T-helper 2 cell treated with Interferon-gamma antibody and Interleukin-4, amounts not matched to agents 100 ng/mL and 5 ng/mL, for 36 hours (primary cell): ENCODE results near the gene SLC2A11. TPM values are rescaled to one million over a fixed set of nuclear protein-coding genes. Genes with fewer than 3 reads are reported as not detected.

Source experiments
- intact Hi-C: fragments of 100-400 bp; cut with micrococcal nuclease; formaldehyde crosslinking; loops from one replicate; pipeline ENCODE4 v1.15.1; 2023
- total RNA-seq: library from RNA; stranded (reverse); gene quantifications from 2 replicates; pipeline ENCODE4 v1.2.3, GENCODE V29; 2022

SLC2A11 gene
- total RNA-seq, 1 donor from 2014 or later = 7.3 TPM

DNA sequence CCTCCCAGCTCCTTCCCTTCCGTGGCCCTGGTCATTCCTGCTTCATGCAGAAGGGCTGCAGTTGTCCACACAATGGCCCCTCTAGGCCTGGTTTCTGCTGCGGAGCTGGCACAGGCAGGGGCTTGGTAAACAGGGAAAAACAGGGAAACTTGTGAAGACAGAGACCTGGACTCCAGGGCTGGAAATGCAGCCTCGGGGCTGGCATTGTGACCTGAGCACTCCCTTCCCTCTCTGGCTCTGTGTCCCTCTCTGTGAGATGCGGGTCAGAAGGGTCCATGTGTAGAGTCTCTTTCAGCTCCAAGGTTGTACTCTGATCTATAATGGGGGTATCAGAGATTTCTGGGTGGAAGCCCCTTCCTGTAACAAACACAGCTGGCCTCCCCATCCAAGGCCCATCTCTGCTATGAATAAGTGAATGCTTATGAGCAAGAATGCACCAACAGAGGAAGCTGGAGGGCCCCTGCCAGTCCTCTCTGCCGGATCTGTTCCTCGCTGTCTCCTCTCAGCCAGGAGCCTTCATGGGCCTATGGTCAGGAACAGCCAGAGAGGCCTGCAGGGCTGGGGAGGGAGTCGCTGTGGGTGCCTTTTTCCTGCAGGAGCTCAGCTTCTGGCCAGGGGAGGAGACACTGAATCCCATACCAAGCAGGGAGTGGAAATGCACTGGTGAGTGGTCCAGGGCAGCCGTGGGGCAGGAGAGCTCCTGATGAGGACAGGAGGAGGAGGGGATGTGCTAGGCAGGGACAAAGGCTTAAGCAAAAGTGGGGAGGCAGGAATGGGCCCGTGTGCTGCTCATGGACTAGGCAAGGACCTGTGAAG is 12.2 kb upstream of the SLC2A11 start:
- intact Hi-C loops = loop anchor here (5.0 to 10.0 kb wide), 2 partner anchors 221 to 303 kb away; no protein-coding TSS in a partner anchor

DNA sequence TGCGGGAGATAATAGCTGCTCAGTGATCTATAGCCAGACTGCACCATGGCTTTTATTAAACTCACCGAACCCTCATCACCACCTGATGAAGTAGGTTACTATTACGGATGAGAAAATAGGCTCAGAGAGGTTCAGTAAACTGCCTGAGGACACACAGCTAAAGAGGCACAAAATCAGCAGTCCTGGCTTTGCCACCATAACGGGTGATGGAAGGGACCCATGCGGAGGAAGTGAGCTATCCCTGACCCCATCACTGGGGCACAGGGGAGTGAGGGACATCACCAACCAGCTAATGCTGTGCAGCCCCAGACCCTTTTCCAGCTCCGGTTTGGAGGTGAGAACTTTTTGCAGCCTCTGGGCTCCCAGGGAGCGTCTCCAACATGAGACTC is 11.6 kb upstream of the SLC2A11 start:
- intact Hi-C loops = loop anchor here (5.0 to 10.0 kb wide), 2 partner anchors 221 to 304 kb away; no protein-coding TSS in a partner anchor

DNA sequence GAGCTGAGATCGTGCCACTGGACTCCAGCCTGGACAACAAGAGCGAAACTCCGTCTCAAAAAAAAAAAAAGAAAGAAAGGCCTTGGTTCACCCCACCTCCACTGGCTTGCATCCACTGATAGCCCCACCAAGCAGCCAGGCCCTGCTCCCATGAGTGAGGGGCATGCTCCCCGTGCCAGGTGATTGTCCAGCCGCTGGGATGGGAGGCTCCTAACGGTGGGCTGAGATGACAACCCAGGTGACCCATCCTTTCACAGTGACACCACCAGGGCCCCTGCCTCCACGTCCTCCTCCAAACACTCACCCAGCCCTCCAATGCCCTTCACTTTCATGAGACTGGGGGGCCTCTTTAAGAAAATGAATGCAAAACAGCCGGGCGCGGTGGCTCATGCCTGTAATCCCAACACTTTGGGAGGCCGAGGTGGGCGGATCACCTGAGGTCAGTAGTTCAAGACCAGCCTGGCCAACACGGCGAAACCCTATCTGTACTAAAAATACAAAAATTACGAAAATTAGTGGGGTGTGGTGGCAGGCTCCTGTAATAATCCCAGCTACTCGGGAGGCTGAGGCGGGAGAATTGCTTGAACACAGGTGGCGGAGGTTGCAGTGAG is 10.3 kb upstream of the SLC2A11 start:
- intact Hi-C loops = loop anchor here (5.0 to 10.0 kb wide), 2 partner anchors 223 to 305 kb away; no protein-coding TSS in a partner anchor

DNA sequence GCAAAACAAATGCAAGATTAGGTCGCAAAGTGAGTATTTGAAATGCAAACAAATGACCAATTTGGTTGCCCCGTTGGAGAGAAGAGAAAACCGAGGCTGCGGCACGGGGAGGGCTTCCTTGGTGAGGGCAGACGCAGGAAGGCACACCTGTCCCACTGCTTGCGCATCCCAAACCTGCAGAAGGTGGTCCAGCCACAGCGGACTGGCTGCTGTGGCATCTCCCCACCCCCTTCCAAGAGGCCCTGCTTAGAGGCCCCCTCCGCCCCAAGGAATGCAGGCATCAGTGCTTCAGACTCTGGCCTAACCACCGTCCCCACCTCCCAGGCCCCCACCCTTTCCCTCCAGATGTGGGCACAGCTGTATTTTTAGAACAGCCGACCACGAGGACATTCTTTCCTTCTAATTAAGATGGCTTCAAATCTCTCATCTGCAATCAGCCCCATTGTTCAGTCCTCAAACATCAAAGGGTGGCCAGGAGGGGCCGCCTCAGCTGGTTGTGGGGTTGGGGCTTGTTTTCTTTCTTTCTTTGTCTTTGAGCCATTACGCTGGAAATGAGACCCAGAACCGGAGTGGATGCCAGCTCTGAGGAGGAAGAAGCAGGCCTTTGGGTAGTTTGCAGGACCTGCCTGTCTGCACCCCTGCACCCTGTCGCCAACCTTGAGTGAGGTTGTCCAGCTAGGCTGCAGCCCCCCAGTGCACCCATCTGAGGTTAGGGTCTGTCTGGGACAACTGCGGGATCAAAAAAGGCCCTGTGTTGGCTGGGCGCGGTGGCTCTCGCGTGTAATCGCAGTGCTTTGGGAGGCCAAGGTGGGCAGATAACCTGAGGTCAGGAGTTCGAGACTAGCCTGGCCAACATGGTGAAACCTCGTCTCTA is 9.4 kb upstream of the SLC2A11 start:
- intact Hi-C loops = loop anchor here (5.0 to 10.0 kb wide), 2 partner anchors 223 to 306 kb away; no protein-coding TSS in a partner anchor

DNA sequence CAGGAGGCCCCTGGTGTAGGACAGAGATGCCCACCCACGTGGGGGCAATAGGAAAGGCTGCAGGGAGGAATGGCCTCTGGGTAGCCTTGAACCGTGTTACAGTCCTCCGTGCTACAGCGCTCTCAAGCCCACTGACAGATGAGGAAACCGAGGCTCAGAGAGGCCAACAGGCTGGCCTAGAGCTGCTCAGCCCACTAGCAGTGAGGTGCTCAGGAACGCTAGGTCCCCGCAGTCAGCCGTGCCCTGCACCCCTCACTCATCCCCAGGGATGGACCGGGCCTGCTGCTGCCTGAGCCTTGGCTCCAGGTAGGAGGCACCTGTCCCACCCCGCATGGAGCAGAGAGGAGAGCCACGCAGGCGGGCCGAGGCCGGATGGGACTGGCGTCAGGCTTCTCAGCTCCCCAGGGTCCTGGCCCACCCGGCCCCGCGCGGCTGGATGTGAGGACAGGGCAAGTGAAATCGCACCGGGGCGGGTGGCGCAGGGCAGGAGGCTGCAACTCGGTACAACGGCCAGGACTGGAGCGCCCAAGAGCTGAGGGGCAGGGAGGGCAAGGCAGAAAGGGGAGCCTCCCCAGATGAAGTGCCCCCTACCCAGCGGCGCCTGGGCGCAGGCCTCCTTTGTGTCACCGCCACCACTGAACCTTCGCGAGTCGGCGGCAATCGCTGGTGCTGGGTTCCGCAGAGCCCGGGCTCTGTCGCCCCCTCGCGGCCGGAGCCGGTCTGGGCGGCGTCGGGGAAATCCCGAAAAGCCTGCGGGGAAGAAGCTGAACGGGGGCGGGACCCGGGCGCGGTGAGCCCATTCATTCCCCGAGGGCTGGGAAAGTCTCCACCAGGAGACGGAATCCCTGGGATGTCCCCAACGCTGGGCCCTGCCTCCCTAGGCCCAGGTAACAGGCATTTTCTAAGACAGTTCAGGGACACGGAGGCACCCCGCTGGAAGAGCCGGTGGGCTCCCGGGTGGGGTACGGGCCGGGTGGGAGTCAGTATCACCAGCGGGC is 8.4 kb upstream of the SLC2A11 start:
- intact Hi-C loops = loop anchor here (5.0 to 10.0 kb wide), 2 partner anchors 225 to 307 kb away; no protein-coding TSS in a partner anchor

DNA sequence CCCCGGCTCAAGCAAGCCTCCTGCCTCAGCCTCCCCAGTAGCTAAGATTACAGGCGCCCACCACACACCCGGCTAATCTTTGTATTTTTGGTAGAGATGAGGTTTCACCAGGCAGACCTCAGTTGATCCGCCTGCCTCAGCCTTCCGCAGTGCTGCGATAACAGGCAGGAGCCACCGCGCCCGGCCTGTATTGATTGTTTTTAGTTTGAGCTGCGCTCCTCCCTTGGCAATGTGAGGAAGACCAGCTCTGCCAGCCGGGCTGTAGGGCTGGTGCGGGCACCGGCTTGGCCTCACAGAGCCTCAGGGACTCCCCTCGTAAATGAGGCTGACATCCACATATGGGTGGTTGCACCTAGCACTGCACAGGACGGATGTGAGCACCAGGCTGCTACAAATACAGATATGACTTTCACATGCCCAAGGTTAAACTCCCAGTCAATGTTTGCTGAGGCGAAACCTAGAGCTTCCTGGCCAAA is 7.5 kb upstream of the SLC2A11 start:
- intact Hi-C loops = no loop called here

DNA sequence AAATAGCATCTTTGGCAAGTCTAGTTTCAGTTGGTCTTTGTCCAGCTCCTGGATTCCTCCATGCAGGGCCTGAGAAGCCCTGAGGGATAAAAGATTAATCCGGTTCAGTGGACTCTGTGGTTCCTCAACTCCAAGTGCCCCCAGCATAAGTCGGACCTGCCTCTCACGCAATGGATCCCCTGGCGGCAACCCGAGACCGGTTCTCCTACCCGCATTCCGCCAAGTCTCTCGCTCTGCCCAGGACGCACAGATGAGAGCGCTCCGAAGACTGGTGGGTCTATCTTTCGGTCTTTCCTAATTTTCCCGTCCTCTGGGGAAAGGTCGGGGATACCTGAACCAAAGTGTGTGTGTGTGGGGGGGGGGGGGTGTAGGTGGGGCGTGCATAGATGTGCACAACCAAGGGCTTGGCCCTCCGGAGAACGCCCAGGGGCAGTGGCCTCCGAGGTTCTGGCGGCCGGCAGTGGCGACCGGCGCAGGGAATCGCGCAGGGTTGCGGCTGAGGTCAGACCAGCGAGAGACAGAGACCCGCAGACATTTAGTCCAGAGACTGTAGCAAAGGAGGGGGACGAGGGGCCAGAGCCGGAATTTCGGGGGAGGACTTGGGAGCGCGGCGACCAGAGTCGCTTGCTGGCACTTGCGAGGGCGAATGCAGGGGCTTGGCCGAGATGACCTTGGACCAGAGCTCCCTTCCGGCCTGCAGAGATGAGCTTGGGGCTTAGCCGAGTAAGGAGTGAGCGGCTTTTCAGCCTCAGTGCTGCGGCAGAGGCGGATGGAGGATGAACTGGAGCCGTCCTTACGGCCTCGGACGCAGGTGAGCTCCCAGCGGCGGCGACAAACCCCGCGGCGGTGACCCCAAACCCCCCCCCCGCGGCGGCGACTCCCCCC is 712 bp upstream of the SLC2A11 start:
- intact Hi-C loops = loop anchor here (5.0 kb wide), 2 partner anchors 35 to 55 kb away; partner anchors contain the start of gene MIF

DNA sequence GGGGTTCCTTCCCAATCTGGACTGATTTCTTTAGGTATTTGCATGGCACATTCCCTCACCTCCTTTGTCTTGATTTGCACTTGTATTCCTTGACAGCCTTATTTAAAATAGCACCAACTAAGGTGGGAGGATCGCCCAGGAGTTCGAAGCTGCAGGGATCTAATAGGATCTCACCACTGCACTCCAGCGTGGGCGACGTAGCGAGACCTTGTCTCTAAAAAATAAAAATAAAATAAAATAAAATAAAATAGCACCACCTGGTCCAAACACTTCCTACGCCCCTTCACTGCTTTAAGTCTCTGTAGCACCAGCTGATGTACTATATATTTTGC is 775 bp downstream of the SLC2A11 start:
- intact Hi-C loops = loop anchor here (5.0 kb wide), 2 partner anchors 34 to 54 kb away; partner anchors contain the start of gene MIF

DNA sequence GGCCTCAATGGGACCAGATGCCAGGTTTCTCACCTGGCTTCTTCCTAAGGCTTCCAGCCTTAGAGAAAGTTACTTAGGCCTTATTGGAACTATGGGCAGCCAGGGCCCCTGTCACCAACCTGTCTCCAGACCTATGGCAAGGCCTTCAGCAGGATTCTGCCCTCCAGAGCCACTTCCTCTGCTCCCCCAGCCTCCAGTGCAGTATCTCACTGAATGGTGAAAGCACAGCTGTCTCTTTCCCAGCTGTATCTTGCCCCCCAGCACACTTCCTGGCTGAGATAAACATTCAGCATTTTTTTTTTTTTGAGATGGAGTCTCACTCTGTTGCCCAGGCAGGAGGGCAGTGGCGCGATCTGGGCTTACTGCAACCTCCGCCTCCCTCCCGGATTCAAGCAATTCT is 1.5 kb downstream of the SLC2A11 start:
- intact Hi-C loops = loop anchor here (5.0 kb wide), 2 partner anchors 33 to 53 kb away; partner anchors contain the start of gene MIF

DNA sequence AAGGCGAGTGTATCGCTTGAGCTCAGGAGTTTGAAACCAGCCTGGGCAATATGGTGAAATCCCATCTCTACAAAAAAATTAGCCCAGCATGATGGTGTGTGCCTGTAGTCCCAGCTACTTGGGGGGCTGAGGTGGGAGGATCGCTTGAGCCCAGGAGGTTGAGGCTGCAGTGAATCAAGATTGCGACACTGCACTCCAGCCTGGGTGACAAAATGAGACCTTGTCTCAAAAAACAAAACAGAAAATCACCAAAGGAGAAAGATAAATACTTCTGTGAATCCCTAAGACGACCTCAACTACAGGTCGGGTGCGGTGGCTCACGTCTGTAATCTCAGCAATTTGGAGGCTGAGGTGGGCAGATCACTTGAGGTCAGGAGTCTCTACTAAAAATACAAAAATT is 2.5 kb downstream of the SLC2A11 start:
- intact Hi-C loops = loop anchor here (10.0 kb wide), 1 partner anchor 95 kb away; no protein-coding TSS in a partner anchor

DNA sequence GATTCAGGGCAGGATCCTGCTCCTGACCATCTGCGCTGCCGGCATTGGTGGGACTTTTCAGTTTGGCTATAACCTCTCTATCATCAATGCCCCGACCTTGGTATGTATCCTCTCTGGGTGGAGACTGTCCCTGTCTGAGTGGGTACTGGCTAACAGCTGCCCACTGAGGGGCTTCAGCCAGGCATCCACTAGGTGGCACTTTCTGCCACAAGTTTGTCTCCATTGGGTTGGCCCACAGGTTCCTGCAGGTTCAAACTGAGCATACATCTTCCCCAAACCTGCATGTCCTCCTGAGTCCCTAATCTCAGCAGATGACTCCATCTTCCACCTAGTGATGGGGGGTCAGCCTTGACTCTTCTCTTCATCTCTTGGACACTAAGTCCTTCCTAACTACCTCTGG is 4.4 kb downstream of the SLC2A11 start:
- intact Hi-C loops = loop anchor here (10.0 kb wide), 1 partner anchor 93 kb away; no protein-coding TSS in a partner anchor

DNA sequence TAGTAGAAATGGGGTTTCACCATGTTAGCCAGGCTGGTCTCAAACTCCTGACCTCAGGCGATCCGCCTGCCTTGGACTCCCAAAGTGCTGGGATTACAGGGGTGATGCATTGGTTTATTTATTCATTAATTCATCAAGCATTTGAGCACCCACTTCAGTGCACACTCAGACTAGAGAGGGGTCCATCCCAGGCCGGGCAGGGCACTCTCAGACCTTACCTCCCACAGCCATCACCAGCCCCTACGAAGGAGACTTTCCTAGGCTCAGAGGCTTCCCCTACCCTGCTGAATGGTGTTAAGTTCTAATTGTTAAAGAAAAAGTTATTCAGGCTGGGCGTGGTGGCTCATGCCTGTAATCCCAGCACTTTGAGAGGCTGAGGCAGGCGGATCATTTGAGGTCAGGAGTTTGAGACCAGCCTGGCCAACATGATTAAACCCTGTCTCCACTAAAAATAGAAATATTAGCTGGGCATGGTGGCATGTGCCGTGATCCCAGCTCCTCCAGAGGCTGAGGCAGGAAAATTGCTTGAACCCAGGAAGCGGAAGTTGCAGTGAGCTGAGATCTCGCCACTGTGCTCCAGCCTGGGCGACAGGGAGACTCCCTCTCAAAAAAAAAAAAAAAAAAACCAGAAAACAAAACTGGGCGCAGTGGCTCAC is 7.0 kb downstream of the SLC2A11 start:
- intact Hi-C loops = loop anchor here (10.0 kb wide), 1 partner anchor 90 kb away; no protein-coding TSS in a partner anchor

DNA sequence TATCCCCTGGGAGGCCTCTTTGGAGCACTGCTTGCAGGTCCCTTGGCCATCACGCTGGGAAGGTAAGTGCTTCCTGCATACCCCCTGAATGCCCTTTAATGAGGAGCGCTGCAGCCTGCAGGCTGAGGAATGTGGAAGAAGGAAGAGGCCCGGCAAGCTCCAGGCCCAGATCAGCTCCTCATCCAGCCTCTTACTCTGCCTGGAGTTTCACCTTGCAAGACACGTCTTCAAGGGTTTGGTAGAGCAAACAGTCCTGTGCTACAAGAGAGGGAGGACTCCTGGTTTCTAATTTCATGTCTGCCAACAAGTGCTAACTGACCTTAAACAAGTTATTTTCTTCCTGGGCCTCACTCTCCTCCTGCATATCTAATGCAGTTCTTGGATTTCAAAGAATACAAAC is 10.9 kb downstream of the SLC2A11 start:
- intact Hi-C loops = loop anchor here (10.0 kb wide), 1 partner anchor 86 kb away; no protein-coding TSS in a partner anchor

DNA sequence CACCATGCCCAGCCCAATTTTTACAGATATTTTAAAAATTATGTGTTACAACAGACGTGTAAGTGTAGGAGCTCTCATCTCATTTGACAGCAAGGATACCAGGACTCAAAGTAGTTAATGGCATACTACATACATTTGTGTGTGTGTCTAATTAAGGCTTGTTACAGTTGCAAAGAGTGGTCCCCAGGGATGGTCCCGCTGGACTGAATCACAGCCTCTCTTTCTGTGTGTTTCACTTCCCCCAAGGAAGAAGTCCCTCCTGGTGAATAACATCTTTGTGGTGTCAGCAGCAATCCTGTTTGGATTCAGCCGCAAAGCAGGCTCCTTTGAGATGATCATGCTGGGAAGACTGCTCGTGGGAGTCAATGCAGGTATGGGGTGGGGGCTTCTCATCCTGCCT is 17.2 kb downstream of the SLC2A11 start:
- intact Hi-C loops = no loop called here

DNA sequence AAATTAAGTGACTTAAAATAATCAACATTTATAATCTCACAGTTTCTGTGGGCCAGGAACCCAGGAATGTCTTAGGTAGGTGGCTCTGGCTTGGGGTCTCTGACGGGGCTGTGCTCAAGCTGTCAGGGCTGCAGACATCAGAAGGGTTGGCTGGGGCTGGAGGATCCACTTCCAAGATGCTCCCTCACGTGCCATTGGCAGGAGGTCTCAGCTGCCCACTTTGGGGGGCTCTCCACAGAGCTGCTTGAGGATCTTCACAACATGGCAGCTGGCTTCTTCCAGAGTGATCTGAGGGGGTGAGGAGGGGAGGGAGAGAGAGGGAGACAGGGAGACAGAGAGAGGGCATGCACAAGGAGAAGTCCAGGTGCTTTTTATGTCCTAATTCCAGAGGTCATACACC is 18.1 kb downstream of the SLC2A11 start:
- intact Hi-C loops = no loop called here

DNA sequence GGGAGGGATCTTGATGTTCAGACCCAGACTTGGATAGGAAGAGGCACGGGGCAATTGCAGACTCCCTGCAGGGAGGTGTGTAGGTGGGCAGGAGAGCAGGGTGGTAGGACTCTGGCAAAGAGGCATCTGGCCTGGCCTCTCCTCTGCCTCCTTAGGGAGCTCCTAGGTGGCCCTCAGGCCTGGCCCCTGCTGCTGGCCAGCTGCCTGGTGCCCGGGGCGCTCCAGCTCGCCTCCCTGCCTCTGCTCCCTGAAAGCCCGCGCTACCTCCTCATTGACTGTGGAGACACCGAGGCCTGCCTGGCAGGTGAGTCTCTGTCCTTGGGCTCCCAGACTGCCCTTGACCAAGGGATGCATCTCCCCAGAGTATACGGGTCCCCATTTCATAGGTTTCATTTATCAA is 19.9 kb downstream of the SLC2A11 start:
- intact Hi-C loops = no loop called here

DNA sequence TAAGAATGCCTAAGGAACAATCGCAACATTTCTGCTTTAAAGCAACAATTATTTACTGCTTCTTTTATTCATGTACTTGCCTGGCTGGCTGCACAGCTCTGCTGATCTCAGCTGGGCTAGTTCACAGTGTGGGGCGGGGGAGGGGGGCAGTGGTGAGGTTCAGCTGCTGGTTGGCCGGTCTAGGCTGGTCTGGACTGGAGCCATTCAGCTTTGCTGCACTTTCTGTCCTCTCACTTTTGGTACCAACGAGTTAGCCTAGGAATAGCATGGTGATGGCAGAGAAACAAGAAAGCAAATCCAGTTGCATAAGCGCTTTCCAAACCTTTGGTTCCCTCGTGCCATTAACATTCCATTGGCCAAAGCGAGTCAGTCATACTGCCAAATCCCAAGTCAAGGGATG is 20.5 kb downstream of the SLC2A11 start:
- intact Hi-C loops = no loop called here

DNA sequence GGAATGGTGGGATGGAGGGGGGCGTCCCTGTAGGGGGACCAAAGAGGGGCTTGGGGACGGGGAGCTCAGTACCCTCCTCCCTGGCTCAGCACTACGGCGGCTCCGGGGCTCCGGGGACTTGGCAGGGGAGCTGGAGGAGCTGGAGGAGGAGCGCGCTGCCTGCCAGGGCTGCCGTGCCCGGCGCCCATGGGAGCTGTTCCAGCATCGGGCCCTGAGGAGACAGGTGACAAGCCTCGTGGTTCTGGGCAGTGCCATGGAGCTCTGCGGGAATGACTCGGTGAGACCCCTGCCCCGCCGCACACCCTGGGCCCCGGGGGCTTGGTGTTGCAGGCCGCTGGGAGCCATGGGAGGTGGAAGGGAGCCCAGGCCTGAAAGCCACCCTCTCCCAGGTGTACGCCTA is 24.7 kb downstream of the SLC2A11 start:
- intact Hi-C loops = no loop called here
